Measurements from ENCODE around the gene COA6. TPM values are rescaled to one million over a fixed set of nuclear protein-coding genes. Genes with fewer than 3 reads are reported as not detected.

The COA6 gene
- total and polyA plus RNA-seq, 4 donors, result 5.3 to 37.0 (median 18.6) TPM

DNA sequence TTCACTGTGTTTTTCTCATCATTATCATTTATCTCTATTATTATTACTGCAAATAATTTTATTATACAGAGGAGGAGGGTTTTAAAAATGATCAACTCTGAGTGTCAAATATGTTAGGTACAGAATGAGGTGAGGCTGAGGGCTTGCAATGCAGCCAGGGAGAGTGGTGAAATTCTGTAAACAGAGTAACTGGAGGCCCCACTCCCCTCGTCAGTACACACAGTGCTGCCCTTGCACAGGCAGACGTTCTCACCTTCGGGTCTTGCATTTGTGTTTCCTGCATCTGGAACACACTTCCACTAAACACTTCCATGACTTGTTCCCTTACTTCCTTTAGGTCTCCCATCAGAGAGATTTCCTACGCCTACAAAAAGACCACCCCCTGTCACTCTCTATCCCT lies 24.3 kb upstream of the COA6 start:
- H3K27me3 ChIP-seq (ENCODE audit: control insufficient read depth in 4 of 4, insufficient read depth in 4 of 4, low read length in 3 of 4), result peaks cover 0 to 2% (median 0%) of the 10 kb centered on the region in 4 donors
- no peak overlapping the region for H3K9ac ChIP-seq (ENCODE audit: low read depth in 1 of 2, low read length in 2 of 2)
- H3K4me1 ChIP-seq (ENCODE audit: control insufficient read depth in 4 of 4, insufficient read depth in 4 of 4, low read length in 3 of 4), result no peaks in the 10 kb centered on the region
- WGBS, result 45% methylated on average over 4 of the region's 4 CpGs
- TF ChIP-seq REST (IDR thresholded peaks at IDR 0.05) (no peak), HNF4A (conservative IDR thresholded peaks at IDR 0.05) (no peak), NR2F2 (IDR thresholded peaks at IDR 0.05) (no peak)
- TF ChIP-seq, protein P1, sequence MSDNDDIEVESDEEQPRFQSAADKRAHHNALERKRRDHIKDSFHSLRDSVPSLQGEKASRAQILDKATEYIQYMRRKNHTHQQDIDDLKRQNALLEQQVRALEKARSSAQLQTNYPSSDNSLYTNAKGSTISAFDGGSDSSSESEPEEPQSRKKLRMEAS (IDR thresholded peaks at IDR 0.05), result no peak
- no peak overlapping the region for H3K4me3 ChIP-seq (ENCODE audit: low read depth in 1 of 3, low read length in 3 of 3)
- H3K36me3 ChIP-seq (ENCODE audit: control insufficient read depth in 4 of 4, insufficient read depth in 3 of 4, low read depth in 1 of 4, low read length in 3 of 4), result no peaks in the 10 kb centered on the region
- H3K27ac ChIP-seq (ENCODE audit: low read depth in 1 of 2, low read length in 2 of 2), result no peak overlapping the region
- DNase-seq (ENCODE audit: low spot score), result no peak
- H3K9me3 ChIP-seq (ENCODE audit: control insufficient read depth in 4 of 4, low read length in 3 of 4), result peaks cover 0 to 3% (median 0%) of the 10 kb centered on the region in 4 donors

GRCh38 chr1:234355782-234356510 lies 17.3 kb upstream of the COA6 start:
- Histone ChIP-seq H3K9ac (ENCODE audit: low read depth in 1 of 2, low read length in 2 of 2) (no peak overlapping the region), H3K36me3 (ENCODE audit: control insufficient read depth in 4 of 4, insufficient read depth in 3 of 4, low read depth in 1 of 4, low read length in 3 of 4) (no peaks in the 10 kb centered on the region), H3K4me3 (ENCODE audit: low read depth in 1 of 3, low read length in 3 of 3) (no peak overlapping the region), H3K27me3 (ENCODE audit: control insufficient read depth in 4 of 4, insufficient read depth in 4 of 4, low read length in 3 of 4) (no peaks in the 10 kb centered on the region), H3K4me1 (ENCODE audit: control insufficient read depth in 4 of 4, insufficient read depth in 4 of 4, low read length in 3 of 4) (no peaks in the 10 kb centered on the region), H3K27ac (ENCODE audit: low read depth in 1 of 2, low read length in 2 of 2) (no peak overlapping the region), H3K9me3 (ENCODE audit: control insufficient read depth in 4 of 4, low read length in 3 of 4) (peaks cover 0 to 3% (median 0%) of the 10 kb centered on the region in 4 donors)
- no peak for DNase-seq (ENCODE audit: low spot score)
- 44% methylated on average over 3 of the region's 3 CpGs for WGBS
- TF ChIP-seq YY1 (IDR thresholded peaks at IDR 0.05), result no peak
- TF ChIP-seq, protein P2, sequence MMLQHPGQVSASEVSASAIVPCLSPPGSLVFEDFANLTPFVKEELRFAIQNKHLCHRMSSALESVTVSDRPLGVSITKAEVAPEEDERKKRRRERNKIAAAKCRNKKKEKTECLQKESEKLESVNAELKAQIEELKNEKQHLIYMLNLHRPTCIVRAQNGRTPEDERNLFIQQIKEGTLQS (IDR thresholded peaks at IDR 0.05), result no peak
- TF ChIP-seq SP1 (IDR thresholded peaks at IDR 0.05), result no peak
- no peak for TF ChIP-seq EGR1 (IDR thresholded peaks at IDR 0.05; ENCODE audit: low read depth in 2 of 2)
- no peak for TF ChIP-seq JUND (IDR thresholded peaks at IDR 0.05)
- TF ChIP-seq REST (IDR thresholded peaks at IDR 0.05), result no peak
- no peak for TF ChIP-seq ZBTB33 (IDR thresholded peaks at IDR 0.05)
- TF ChIP-seq HNF4G (IDR thresholded peaks at IDR 0.05), result no peak
- no peak for TF ChIP-seq FOXA2 (IDR thresholded peaks at IDR 0.05)
- TF ChIP-seq TAF1 (conservative IDR thresholded peaks at IDR 0.05), result no peak
- TF ChIP-seq, protein P3, sequence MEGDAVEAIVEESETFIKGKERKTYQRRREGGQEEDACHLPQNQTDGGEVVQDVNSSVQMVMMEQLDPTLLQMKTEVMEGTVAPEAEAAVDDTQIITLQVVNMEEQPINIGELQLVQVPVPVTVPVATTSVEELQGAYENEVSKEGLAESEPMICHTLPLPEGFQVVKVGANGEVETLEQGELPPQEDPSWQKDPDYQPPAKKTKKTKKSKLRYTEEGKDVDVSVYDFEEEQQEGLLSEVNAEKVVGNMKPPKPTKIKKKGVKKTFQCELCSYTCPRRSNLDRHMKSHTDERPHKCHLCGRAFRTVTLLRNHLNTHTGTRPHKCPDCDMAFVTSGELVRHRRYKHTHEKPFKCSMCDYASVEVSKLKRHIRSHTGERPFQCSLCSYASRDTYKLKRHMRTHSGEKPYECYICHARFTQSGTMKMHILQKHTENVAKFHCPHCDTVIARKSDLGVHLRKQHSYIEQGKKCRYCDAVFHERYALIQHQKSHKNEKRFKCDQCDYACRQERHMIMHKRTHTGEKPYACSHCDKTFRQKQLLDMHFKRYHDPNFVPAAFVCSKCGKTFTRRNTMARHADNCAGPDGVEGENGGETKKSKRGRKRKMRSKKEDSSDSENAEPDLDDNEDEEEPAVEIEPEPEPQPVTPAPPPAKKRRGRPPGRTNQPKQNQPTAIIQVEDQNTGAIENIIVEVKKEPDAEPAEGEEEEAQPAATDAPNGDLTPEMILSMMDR (IDR thresholded peaks at IDR 0.05; ENCODE audit: low read depth, low read length, missing input control), result no peak
- no peak for TF ChIP-seq FOXA1 (IDR thresholded peaks at IDR 0.05)

All from liver (tissue), 9 donors.